Mesodermal cell (in vitro differentiated cells): Measurements from ENCODE around the gene AMOTL1.
A peak's percentile ranks its signal among the peaks of the same experiment; 100 is the strongest.

Experiments
- H3K27ac ChIP-seq: 2 replicates; pipeline ENCODE4 v1.7.0; 2013; ENCODE audit warnings: mild to moderate bottlenecking, low read depth, low read length, moderate library complexity; ENCODE audit not compliant: severe bottlenecking
- H3K36me3 ChIP-seq: 2 replicates; pipeline ENCODE4 v1.7.1; 2013; ENCODE audit warnings: mild to moderate bottlenecking, low read length, moderate library complexity; ENCODE audit not compliant: control insufficient read depth, insufficient read depth
- H3K4me1 ChIP-seq: one replicate; pipeline ENCODE4 v1.7.1; 2013; ENCODE audit warnings: mild to moderate bottlenecking, low read length; ENCODE audit not compliant: insufficient read depth, control insufficient read depth, poor library complexity, severe bottlenecking
- H3K4me3 ChIP-seq: 2 replicates; pipeline ENCODE4 v1.7.0; 2013; ENCODE audit warnings: low read length, control low read depth, mild to moderate bottlenecking; ENCODE audit not compliant: insufficient read depth, poor library complexity, severe bottlenecking; ENCODE audit errors: extremely low read depth
- H3K9me3 ChIP-seq: 2 replicates; pipeline ENCODE4 v1.7.1; 2013; ENCODE audit warnings: mild to moderate bottlenecking, low read length, moderate library complexity; ENCODE audit not compliant: control insufficient read depth
- WGBS, 2 experiments: methylation state at CpG; one replicate each; pipeline ENCODE4 v1.1.5; 2013; ENCODE audit warnings: missing lambda C conversion rate in 2 of 2; ENCODE audit not compliant: insufficient coverage in 2 of 2; 5-methylcytosine and 5-hydroxymethylcytosine counted together

AMOTL1 gene

GRCh38 chr11:94924612-94925011 lies 156.5 kb downstream of the AMOTL1 start:
- no peak overlapping the region for H3K27ac ChIP-seq
- H3K4me1 ChIP-seq: peaks cover 33% of the 10 kb centered on the region
- 90 to 97% methylated on average over 2 to 4 of the region's 5 CpGs for WGBS, 2 experiments
- H3K4me3 ChIP-seq: no peak overlapping the region
- no peaks in the 10 kb centered on the region for H3K36me3 ChIP-seq
- peaks cover 8% of the 10 kb centered on the region for H3K9me3 ChIP-seq

GRCh38 chr11:94925422-94926270 lies 157.5 kb downstream of the AMOTL1 start:
- WGBS, 2 experiments: 50 to 93% methylated on average over 1 to 2 of the region's 7 CpGs
- H3K27ac ChIP-seq: peak overlapping the region; percentile 86

DNA sequence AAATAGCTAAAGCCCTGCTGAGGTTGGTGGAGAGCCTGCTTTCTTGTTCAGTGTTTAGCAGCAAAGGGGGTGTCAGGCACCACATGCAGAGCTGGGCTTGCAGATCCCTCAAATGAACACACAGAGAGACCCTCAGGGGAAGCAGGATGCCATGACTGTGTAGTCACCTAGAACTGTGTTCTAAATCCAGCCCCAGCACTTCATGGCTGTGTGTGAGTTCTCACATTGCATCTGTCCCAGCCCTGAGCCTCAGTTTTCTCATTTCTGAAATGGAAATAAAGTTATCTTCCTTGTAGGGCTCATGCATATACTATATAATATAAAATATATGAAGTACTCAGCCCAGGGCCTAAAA lies 158.1 kb downstream of the AMOTL1 start:
- H3K27ac ChIP-seq: peak overlapping the region; percentile 86
- peaks cover 33% of the 10 kb centered on the region for H3K4me1 ChIP-seq
- H3K36me3 ChIP-seq: no peaks in the 10 kb centered on the region
- H3K4me3 ChIP-seq: no peak overlapping the region
- H3K9me3 ChIP-seq: peaks cover 8% of the 10 kb centered on the region

More at GRCh38 chr11:94925422-94926270, 157.5 kb downstream of the AMOTL1 start:
- Histone ChIP-seq H3K4me1 (peaks cover 33% of the 10 kb centered on the region), H3K36me3 (no peaks in the 10 kb centered on the region), H3K9me3 (peaks cover 8% of the 10 kb centered on the region), H3K4me3 (no peak overlapping the region)
